Transverse colon (tissue), 4 donors: ENCODE data around the gene PXDC1.

Experiments used
- CTCF ChIP-seq, 5 experiments: fragments of 200-600 bp in 3 of 5; fragments of 450-650 bp in 2 of 5; sonication (generic) in 3 of 5; IDR thresholded peaks; 1 replicate in 2 of 5; 2 replicates in 3 of 5; pipeline ENCODE4 v1.5.1; 2016 to 2017; ENCODE audit warnings: antibody characterized with exemption in 5 of 5, inconsistent platforms in 3 of 5, mild to moderate bottlenecking in 2 of 5, moderate library complexity in 1 of 5
- EP300 ChIP-seq: sonication (generic); formaldehyde crosslinking; IDR thresholded peaks from one replicate; pipeline ENCODE4 v1.6.1; 2017; ENCODE audit warnings: antibody characterized with exemption, low read depth
- POLR2A ChIP-seq: fragments of 450-650 bp; IDR thresholded peaks from one replicate; pipeline ENCODE4 v1.6.1; 2016; ENCODE audit warnings: antibody characterized with exemption, mild to moderate bottlenecking, moderate library complexity
- POLR2AphosphoS5 ChIP-seq, 3 donors: sonication (generic); formaldehyde crosslinking; IDR thresholded peaks; one replicate each; pipeline ENCODE4 v1.6.1; 2016; ENCODE audit warnings: antibody characterized with exemption in 3 of 3

GRCh38 chr6:3687847-3688246 is 63.7 kb downstream of the PXDC1 start:
- TF ChIP-seq CTCF (IDR thresholded peaks at IDR 0.05) (no peak), EP300 (no peak), POLR2A (no peak), POLR2AphosphoS5 (IDR thresholded peaks at IDR 0.05) (no peak)
